ENCODE results near the gene CHRND. TPM values are rescaled to one million over a fixed set of nuclear protein-coding genes. Genes with fewer than 3 reads are reported as not detected.

The CHRND gene
- total and polyA plus RNA-seq, 2 of the 13 experiments (the other 11 are each of a cell fraction or from before 2014, with no cell fraction given) = 0.18 TPM; not detected in 1

DNA sequence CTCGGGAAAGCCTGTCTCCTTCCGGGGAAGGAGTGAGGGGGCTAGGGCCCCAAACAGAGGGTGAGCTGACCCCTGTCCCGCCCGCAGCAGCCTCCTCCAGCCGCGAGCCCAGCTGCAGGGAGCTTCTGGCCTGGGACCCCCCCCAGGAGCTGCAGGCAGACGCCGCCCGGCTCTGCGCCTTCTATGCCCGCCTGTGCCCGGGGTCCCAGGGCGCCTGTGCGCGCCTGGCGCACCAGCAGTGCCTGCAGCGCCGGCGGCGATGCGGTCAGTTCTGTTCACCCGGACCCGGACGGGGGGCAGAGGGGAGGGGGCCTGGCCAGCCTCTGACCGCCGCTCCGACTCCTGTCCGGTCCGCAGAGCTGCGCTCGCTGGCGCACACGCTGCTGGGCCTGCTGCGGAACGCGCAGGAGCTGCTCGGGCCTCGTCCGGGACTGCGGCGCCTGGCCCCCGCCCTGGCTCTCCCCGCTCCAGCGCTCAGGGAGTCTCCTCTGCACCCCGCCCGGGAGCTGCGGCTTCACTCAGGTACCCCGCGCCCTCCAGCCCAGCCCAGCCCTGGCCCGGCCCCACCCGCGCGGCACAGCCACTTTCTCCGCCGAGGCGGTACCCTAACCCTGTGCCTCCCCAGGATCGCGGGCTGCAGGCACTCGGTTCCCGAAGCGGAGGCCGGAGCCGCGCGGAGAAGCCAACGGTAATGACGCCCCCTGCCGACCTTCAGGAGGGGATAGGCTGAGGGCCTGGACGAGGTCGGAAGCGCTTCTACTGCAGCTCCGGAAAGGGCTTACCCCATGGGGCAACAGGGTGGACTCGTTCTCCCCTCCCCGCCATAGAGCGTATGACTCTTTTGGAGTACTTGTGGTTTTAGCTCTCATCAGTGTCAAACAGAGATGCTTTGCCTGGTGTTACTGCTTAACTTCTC lies 2.0 kb upstream of the CHRND start (continued):
- TF ChIP-seq, protein P1, sequence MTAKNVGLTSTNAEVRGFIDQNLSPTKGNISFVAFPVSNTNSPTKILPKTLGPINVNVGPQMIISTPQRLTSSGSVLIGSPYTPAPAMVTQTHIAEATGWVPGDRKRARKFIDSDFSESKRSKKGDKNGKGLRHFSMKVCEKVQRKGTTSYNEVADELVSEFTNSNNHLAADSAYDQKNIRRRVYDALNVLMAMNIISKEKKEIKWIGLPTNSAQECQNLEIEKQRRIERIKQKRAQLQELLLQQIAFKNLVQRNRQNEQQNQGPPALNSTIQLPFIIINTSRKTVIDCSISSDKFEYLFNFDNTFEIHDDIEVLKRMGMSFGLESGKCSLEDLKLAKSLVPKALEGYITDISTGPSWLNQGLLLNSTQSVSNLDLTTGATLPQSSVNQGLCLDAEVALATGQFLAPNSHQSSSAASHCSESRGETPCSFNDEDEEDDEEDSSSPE (CRISPR knock-in tag; IDR thresholded peaks at IDR 0.05) = 0 out of 2 replicates have a peak, but pooled peaks have one; percentile 17
- TF ChIP-seq, protein P2, sequence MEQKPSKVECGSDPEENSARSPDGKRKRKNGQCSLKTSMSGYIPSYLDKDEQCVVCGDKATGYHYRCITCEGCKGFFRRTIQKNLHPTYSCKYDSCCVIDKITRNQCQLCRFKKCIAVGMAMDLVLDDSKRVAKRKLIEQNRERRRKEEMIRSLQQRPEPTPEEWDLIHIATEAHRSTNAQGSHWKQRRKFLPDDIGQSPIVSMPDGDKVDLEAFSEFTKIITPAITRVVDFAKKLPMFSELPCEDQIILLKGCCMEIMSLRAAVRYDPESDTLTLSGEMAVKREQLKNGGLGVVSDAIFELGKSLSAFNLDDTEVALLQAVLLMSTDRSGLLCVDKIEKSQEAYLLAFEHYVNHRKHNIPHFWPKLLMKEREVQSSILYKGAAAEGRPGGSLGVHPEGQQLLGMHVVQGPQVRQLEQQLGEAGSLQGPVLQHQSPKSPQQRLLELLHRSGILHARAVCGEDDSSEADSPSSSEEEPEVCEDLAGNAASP (CRISPR knock-in tag; IDR thresholded peaks at IDR 0.05; ENCODE audit: borderline replicate concordance) = no peak
- TF ChIP-seq, protein P3, sequence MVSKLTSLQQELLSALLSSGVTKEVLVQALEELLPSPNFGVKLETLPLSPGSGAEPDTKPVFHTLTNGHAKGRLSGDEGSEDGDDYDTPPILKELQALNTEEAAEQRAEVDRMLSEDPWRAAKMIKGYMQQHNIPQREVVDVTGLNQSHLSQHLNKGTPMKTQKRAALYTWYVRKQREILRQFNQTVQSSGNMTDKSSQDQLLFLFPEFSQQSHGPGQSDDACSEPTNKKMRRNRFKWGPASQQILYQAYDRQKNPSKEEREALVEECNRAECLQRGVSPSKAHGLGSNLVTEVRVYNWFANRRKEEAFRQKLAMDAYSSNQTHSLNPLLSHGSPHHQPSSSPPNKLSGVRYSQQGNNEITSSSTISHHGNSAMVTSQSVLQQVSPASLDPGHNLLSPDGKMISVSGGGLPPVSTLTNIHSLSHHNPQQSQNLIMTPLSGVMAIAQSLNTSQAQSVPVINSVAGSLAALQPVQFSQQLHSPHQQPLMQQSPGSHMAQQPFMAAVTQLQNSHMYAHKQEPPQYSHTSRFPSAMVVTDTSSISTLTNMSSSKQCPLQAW (CRISPR knock-in tag; IDR thresholded peaks at IDR 0.05) = no peak
- TF ChIP-seq MBD4 (IDR thresholded peaks at IDR 0.05; ENCODE audit: borderline replicate concordance, low read length) (no peak), SP1 (IDR thresholded peaks at IDR 0.05) (no peak), SP1 (CRISPR knock-in tag; IDR thresholded peaks at IDR 0.05) (no peak), SP4 (CRISPR knock-in tag; IDR thresholded peaks at IDR 0.05) (peak; percentile 5; the same call in 1 of the 2 replicates), ADNP (CRISPR knock-in tag; IDR thresholded peaks at IDR 0.05) (0 out of 2 replicates have a peak, but pooled peaks have one; percentile 46), FOXP1 (IDR thresholded peaks at IDR 0.05) (no peak), FOXP1 (CRISPR knock-in tag; IDR thresholded peaks at IDR 0.05) (no peak), SAFB2 (CRISPR knock-in tag; IDR thresholded peaks at IDR 0.05; ENCODE audit: borderline replicate concordance, low read depth) (0 out of 2 replicates have a peak, but pooled peaks have one; percentile 60), ZFP36L1 (CRISPR knock-in tag; IDR thresholded peaks at IDR 0.05) (0 out of 2 replicates have a peak, but pooled peaks have one; percentile 26), NFE2L2 (IDR thresholded peaks at IDR 0.05; ENCODE audit: low read length) (no peak), ZNF761 (CRISPR knock-in tag; conservative IDR thresholded peaks at IDR 0.05) (0 out of 2 replicates have a peak, but pooled peaks have one; percentile 51), ZNF121 (CRISPR knock-in tag; IDR thresholded peaks at IDR 0.05) (peak; percentile 28; the same call in 1 of the 2 replicates), RBFOX2 (IDR thresholded peaks at IDR 0.05; ENCODE audit: low read depth, low read length) (no peak), PAX8 (CRISPR knock-in tag; IDR thresholded peaks at IDR 0.05; ENCODE audit: borderline replicate concordance) (no peak), ZC3H13 (CRISPR knock-in tag; IDR thresholded peaks at IDR 0.05) (no peak), ZNF891 (CRISPR knock-in tag; IDR thresholded peaks at IDR 0.05) (no peak), ZBTB8A (CRISPR knock-in tag; IDR thresholded peaks at IDR 0.05; ENCODE audit: borderline replicate concordance, low read depth) (no peak), ZNF292 (CRISPR knock-in tag; IDR thresholded peaks at IDR 0.05; ENCODE audit: borderline replicate concordance, low read depth) (no peak), ZNF839 (CRISPR knock-in tag; IDR thresholded peaks at IDR 0.05; ENCODE audit: borderline replicate concordance) (0 out of 2 replicates have a peak, but pooled peaks have one; percentile 10), MXD4 (CRISPR knock-in tag; IDR thresholded peaks at IDR 0.05) (no peak), U2AF2 (IDR thresholded peaks at IDR 0.05; ENCODE audit: low read depth, low read length) (no peak), POLR2AphosphoS2 (IDR thresholded peaks at IDR 0.05; ENCODE audit: low read depth, low read length) (no peak), TCF7L2 (IDR thresholded peaks at IDR 0.05; ENCODE audit: low read depth, low read length) (no peak), MXI1 (IDR thresholded peaks at IDR 0.05; ENCODE audit: borderline replicate concordance, low read depth, low read length) (no peak), GABPB1 (CRISPR knock-in tag; IDR thresholded peaks at IDR 0.05) (peak; percentile 57)
